ENCODE data around the gene SCGB3A1. TPM values are rescaled to one million over a fixed set of nuclear protein-coding genes. Genes with fewer than 3 reads are reported as not detected.

SCGB3A1 gene
- total RNA-seq, 2 donors from 2014 or later: not detected

DNA sequence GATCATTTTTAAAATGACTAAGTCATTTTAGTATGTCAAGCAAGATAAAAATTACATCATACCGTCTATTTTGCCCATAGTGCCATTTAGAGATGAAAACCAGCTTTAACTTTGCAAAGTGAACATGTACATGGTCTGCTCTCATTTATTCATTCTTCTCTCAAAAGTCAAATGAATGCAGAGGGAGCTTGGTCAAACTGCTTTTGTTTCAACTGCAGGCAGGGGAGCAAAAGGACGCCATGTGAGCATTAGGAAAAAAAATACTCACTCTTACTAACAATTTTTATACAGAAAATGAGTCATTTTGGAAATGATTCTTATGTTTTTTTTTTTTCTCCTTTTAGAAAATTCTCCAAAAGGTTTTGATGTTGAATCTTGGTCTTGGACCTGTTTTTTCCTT lies 15.7 kb downstream of the SCGB3A1 start:
- H3K36me3 ChIP-seq: peaks cover 20% of the 10 kb centered on the region
- H3K9me3 ChIP-seq: no peaks in the 10 kb centered on the region
- ATAC-seq (ENCODE audit: insufficient number of reproducible peaks, low FRiP score, low read depth) (no peak), DNase-seq (ENCODE audit: low spot score) (no peak)
- TF ChIP-seq CTCF (IDR thresholded peaks at IDR 0.05): no peak
- H3K4me1 ChIP-seq (ENCODE audit: control insufficient read depth in 1 of 2, low read depth in 2 of 2): no peaks in the 10 kb centered on the region
- H3K27me3 ChIP-seq (replicated peaks; ENCODE audit: insufficient read depth): no peaks in the 10 kb centered on the region
- H3K27ac ChIP-seq: no peak overlapping the region
- no peak overlapping the region for H3K4me3 ChIP-seq

GRCh38 chr5:180568914-180569313 lies 22.4 kb downstream of the SCGB3A1 start:
- Histone ChIP-seq H3K36me3 (peaks cover 21% of the 10 kb centered on the region), H3K27ac (no peak overlapping the region)
- no peak for DNase-seq (ENCODE audit: low spot score)

GRCh38 chr5:180563994-180564393 lies 27.3 kb downstream of the SCGB3A1 start:
- no peak for TF ChIP-seq CTCF (IDR thresholded peaks at IDR 0.05)
- ATAC-seq (ENCODE audit: insufficient number of reproducible peaks, low FRiP score, low read depth) (no peak), DNase-seq (ENCODE audit: low spot score) (no peak)
- Histone ChIP-seq H3K27me3 (replicated peaks; ENCODE audit: insufficient read depth) (no peaks in the 10 kb centered on the region), H3K4me1 (ENCODE audit: control insufficient read depth in 1 of 2, low read depth in 2 of 2) (no peaks in the 10 kb centered on the region), H3K36me3 (peaks cover 8% of the 10 kb centered on the region), H3K9me3 (no peaks in the 10 kb centered on the region), H3K4me3 (no peak overlapping the region), H3K27ac (no peak overlapping the region)

More at GRCh38 chr5:180568914-180569313, 22.4 kb downstream of the SCGB3A1 start:
- Histone ChIP-seq H3K27me3 (replicated peaks; ENCODE audit: insufficient read depth) (no peaks in the 10 kb centered on the region), H3K9me3 (no peaks in the 10 kb centered on the region), H3K4me1 (ENCODE audit: control insufficient read depth in 1 of 2, low read depth in 2 of 2) (no peaks in the 10 kb centered on the region), H3K4me3 (no peak overlapping the region)
- no peak for ATAC-seq (ENCODE audit: insufficient number of reproducible peaks, low FRiP score, low read depth)
- no peak for TF ChIP-seq CTCF (IDR thresholded peaks at IDR 0.05)

DNA sequence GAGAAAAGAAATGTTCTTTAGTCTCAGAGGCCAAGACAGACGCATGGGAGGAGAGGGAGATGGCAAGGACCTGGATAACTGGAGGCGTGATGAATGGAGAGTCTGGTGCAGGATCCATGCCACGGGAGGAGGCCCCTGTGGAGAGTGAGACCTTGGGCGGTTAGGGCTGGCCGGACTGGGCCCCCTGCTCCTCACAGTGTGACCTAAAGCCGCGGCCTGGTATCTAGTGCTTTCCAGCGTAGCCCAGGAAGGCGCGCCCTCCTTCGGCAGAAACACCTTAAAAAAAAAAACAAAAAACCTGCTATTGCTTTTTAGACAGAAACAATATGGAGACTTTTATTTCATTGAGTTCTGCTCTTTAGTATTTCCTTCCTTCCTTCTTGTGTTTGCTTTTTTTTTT lies 33.1 kb downstream of the SCGB3A1 start:
- no peak for DNase-seq (ENCODE audit: low spot score)
- no peak for TF ChIP-seq CTCF (IDR thresholded peaks at IDR 0.05)
- Histone ChIP-seq H3K27me3 (replicated peaks; ENCODE audit: insufficient read depth) (no peaks in the 10 kb centered on the region), H3K27ac (no peak overlapping the region), H3K36me3 (no peaks in the 10 kb centered on the region), H3K4me1 (ENCODE audit: control insufficient read depth in 1 of 2, low read depth in 2 of 2) (no peaks in the 10 kb centered on the region), H3K9me3 (no peaks in the 10 kb centered on the region), H3K4me3 (no peak overlapping the region)
- ATAC-seq (ENCODE audit: insufficient number of reproducible peaks, low FRiP score, low read depth): no peak

- no peaks in the 10 kb centered on the region for H3K9me3 ChIP-seq
- no peaks in the 10 kb centered on the region for H3K4me1 ChIP-seq (ENCODE audit: control insufficient read depth in 1 of 2, low read depth in 2 of 2)
- ATAC-seq (ENCODE audit: insufficient number of reproducible peaks, low FRiP score, low read depth): no peak
- H3K36me3 ChIP-seq: no peaks in the 10 kb centered on the region
- DNase-seq (ENCODE audit: low spot score): no peak
- H3K27me3 ChIP-seq (replicated peaks; ENCODE audit: insufficient read depth): no peaks in the 10 kb centered on the region
- no peak overlapping the region for H3K4me3 ChIP-seq
- no peak overlapping the region for H3K27ac ChIP-seq
- no peak for TF ChIP-seq CTCF (IDR thresholded peaks at IDR 0.05)
Observed at GRCh38 chr5:180557217-180557809, 34.0 kb downstream of the SCGB3A1 start.

Measured in thoracic aorta (tissue), 2 donors.